B cell (primary cell): ENCODE results near the gene UNC5B.

Experiments
- CTCF ChIP-seq: fragments of 200-600 bp; IDR thresholded peaks from one replicate; pipeline ENCODE4 v1.8.0; 2022; ENCODE audit warnings: antibody characterized with exemption, mild to moderate bottlenecking
- EZH2 ChIP-seq: IDR thresholded peaks from 2 replicates; pipeline ENCODE4 v1.6.1; 2012; ENCODE audit warnings: borderline replicate concordance, low read depth, mild to moderate bottlenecking, moderate library complexity, low read length; ENCODE audit not compliant: insufficient read depth, poor library complexity, severe bottlenecking

GRCh38 chr10:71179382-71179781 is 33.0 kb upstream of the UNC5B start:
- TF ChIP-seq CTCF (no peak), EZH2 (no peak)
